ENCODE data around the gene EVA1B.

DNA sequence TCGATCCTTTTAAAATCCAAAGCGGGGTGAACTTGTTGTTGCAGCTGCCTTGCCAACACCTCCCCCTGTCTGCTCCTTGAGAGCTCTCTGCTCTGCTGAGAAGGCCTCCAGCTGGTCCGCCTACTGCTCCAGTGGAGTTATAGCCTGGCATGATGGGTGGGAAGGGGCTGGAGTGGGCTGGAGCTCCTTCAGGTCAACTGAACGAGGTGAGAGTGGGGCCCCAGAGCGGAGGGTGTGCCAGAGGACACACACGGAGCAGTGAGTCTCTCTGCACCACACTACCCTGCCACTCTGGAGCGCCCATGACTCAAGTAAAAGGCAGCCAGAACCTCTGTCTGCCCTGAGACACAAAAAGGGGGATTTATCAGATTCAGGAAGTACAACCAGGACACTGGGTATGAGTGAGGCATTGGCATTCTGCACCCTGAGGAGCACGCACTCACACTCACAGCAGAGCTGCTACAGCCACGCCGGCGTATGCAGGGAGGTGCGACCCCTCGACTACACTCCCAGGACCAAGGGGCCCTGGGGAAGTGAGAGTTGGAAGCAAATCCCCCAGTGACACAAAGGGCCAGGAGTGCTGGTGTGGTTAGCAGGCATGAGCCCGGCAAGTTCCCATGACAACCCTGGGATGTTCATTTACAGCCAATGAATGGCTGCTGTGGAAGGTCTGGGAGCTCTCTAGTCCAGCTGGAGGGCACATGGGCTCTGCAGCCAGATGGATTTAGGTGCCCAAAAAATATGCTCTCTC lies 28.0 kb upstream of the EVA1B start:
- TF ChIP-seq, protein P1, sequence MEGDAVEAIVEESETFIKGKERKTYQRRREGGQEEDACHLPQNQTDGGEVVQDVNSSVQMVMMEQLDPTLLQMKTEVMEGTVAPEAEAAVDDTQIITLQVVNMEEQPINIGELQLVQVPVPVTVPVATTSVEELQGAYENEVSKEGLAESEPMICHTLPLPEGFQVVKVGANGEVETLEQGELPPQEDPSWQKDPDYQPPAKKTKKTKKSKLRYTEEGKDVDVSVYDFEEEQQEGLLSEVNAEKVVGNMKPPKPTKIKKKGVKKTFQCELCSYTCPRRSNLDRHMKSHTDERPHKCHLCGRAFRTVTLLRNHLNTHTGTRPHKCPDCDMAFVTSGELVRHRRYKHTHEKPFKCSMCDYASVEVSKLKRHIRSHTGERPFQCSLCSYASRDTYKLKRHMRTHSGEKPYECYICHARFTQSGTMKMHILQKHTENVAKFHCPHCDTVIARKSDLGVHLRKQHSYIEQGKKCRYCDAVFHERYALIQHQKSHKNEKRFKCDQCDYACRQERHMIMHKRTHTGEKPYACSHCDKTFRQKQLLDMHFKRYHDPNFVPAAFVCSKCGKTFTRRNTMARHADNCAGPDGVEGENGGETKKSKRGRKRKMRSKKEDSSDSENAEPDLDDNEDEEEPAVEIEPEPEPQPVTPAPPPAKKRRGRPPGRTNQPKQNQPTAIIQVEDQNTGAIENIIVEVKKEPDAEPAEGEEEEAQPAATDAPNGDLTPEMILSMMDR (IDR thresholded peaks at IDR 0.05): peak in 2 of 12 donors; percentile 10 to 13
- TF ChIP-seq POLR2A (IDR thresholded peaks at IDR 0.05): no peak

Measured in heart left ventricle (tissue), 13 donors.